ENCODE measurements around the gene HSPA1A. TPM values are rescaled to one million over a fixed set of nuclear protein-coding genes. Genes with fewer than 3 reads are reported as not detected.

Gene HSPA1A
- total and polyA plus RNA-seq, 9 of the 15 experiments (the other 6 are each of a cell fraction or from before 2014, with no cell fraction given) = 2.2 to 273 (median 107) TPM

GRCh38 chr6:31827286-31828079 is 12.1 kb downstream of the HSPA1A start, which contains the start of gene HSPA1B (continued):
- TF ChIP-seq KLF1 (tag; IDR thresholded peaks at IDR 0.05) (peak; percentile 71), PTTG1 (tag; IDR thresholded peaks at IDR 0.05; ENCODE audit: low read depth) (no peak), SRSF1 (IDR thresholded peaks at IDR 0.05; ENCODE audit: low read depth, low read length) (peak; percentile 94), ZNF511 (CRISPR knock-in tag; IDR thresholded peaks at IDR 0.05) (peak; percentile 88), KAT7 (CRISPR knock-in tag; IDR thresholded peaks at IDR 0.05; ENCODE audit: borderline replicate concordance) (peak; percentile 95; the same call in 1 of the 2 replicates), TBP (optimal IDR thresholded peaks at IDR 0.05; ENCODE audit: low read depth, low read length) (no peak), DLX4 (CRISPR knock-in tag; IDR thresholded peaks at IDR 0.05) (no peak), ZNF133 (CRISPR knock-in tag; IDR thresholded peaks at IDR 0.05) (peak; percentile 90; the same call in 1 of the 2 replicates), U2AF1 (optimal IDR thresholded peaks at IDR 0.05; ENCODE audit: low read depth, low read length) (peak; percentile 23), HMGXB4 (CRISPR knock-in tag; IDR thresholded peaks at IDR 0.05) (no peak), MEF2D (tag; conservative IDR thresholded peaks at IDR 0.05; ENCODE audit: low read depth) (peak; percentile 70), HDAC2 (IDR thresholded peaks at IDR 0.05) (peak; percentile 88), EP400 (IDR thresholded peaks at IDR 0.05) (no peak), KLF16 (IDR thresholded peaks at IDR 0.05) (no peak), GTF2E2 (tag; IDR thresholded peaks at IDR 0.05) (peak; percentile 96; the same call in 1 of the 2 replicates), E2F1 (CRISPR knock-in tag; IDR thresholded peaks at IDR 0.05) (peak; percentile 94), ATF3 (IDR thresholded peaks at IDR 0.05) (no peak), ATF3 (CRISPR knock-in tag; conservative IDR thresholded peaks at IDR 0.05) (peak; percentile 93), ZBTB11 (CRISPR knock-in tag; IDR thresholded peaks at IDR 0.05) (peak in 1 of 3 experiments; percentile 53; a peak in 1 of 6 replicates)
